22Rv1 (cell line): ENCODE data around the gene TMEM139.

Experiments used
- ZFX ChIP-seq: fragments of 450-650 bp; IDR thresholded peaks from 2 replicates; pipeline ENCODE4 v1.6.1; 2017; ENCODE audit warnings: antibody characterized with exemption, borderline replicate concordance
- TF ChIP-seq, protein P1 (sequence below): fragments of 450-650 bp; IDR thresholded peaks from 2 replicates; pipeline ENCODE4 v1.5.1; 2017; ENCODE audit warnings: mild to moderate bottlenecking

- TF ChIP-seq, protein P1, sequence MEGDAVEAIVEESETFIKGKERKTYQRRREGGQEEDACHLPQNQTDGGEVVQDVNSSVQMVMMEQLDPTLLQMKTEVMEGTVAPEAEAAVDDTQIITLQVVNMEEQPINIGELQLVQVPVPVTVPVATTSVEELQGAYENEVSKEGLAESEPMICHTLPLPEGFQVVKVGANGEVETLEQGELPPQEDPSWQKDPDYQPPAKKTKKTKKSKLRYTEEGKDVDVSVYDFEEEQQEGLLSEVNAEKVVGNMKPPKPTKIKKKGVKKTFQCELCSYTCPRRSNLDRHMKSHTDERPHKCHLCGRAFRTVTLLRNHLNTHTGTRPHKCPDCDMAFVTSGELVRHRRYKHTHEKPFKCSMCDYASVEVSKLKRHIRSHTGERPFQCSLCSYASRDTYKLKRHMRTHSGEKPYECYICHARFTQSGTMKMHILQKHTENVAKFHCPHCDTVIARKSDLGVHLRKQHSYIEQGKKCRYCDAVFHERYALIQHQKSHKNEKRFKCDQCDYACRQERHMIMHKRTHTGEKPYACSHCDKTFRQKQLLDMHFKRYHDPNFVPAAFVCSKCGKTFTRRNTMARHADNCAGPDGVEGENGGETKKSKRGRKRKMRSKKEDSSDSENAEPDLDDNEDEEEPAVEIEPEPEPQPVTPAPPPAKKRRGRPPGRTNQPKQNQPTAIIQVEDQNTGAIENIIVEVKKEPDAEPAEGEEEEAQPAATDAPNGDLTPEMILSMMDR = no peak
- no peak for TF ChIP-seq ZFX
These were observed 46.3 kb upstream of the TMEM139 start for GRCh38 chr7:143238289-143238980.
